ENCODE data around the gene SUN1.

DNA sequence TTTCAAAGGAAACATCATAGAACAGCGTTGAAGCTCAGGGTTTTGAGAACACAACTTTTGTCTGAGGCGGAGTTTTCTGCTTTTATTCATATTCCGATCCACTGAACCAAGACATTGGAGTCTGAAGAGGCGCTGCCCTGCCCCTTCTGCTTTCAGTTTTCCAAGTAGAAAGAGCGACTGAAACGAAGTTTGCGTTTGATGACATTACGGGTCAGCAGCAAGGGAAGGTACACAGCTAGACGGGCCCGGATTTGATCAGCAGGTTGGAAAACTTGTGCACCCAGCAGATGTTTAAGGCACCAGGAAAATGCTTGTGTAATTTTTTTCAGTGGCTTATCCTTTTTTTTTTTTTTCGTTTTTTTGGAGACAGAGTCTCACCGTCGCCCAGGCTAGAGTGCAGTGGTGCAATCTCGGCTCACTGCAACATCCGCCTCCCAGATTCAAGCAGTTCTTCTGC lies 720 bp downstream of the SUN1 start:
- TF ChIP-seq, protein P1, sequence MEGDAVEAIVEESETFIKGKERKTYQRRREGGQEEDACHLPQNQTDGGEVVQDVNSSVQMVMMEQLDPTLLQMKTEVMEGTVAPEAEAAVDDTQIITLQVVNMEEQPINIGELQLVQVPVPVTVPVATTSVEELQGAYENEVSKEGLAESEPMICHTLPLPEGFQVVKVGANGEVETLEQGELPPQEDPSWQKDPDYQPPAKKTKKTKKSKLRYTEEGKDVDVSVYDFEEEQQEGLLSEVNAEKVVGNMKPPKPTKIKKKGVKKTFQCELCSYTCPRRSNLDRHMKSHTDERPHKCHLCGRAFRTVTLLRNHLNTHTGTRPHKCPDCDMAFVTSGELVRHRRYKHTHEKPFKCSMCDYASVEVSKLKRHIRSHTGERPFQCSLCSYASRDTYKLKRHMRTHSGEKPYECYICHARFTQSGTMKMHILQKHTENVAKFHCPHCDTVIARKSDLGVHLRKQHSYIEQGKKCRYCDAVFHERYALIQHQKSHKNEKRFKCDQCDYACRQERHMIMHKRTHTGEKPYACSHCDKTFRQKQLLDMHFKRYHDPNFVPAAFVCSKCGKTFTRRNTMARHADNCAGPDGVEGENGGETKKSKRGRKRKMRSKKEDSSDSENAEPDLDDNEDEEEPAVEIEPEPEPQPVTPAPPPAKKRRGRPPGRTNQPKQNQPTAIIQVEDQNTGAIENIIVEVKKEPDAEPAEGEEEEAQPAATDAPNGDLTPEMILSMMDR (IDR thresholded peaks at IDR 0.05): no peak
- TF ChIP-seq POLR2AphosphoS5 (IDR thresholded peaks at IDR 0.05): no peak
- no peak for TF ChIP-seq POLR2A (IDR thresholded peaks at IDR 0.05)
- no peak for TF ChIP-seq EP300 (IDR thresholded peaks at IDR 0.05)
